IPS DF 4.7 (cell line): ENCODE data around the gene ZMIZ1.

ENCODE experiments used
- DNase-seq: peaks from one replicate; pipeline ENCODE4 v3.0.0-alpha.2; 2013; ENCODE audit warnings: low spot score; ENCODE audit errors: extremely low read depth

Gene ZMIZ1

GRCh38 chr10:79115302-79115701 is 46.5 kb downstream of the ZMIZ1 start:
- DNase-seq: no peak

GRCh38 chr10:79116368-79116767 is 47.6 kb downstream of the ZMIZ1 start:
- DNase-seq: no peak

GRCh38 chr10:79116801-79117723 is 48.3 kb downstream of the ZMIZ1 start:
- DNase-seq: no peak

GRCh38 chr10:79118286-79119202 is 49.8 kb downstream of the ZMIZ1 start:
- no peak for DNase-seq

- no peak for DNase-seq
Observed at GRCh38 chr10:79119306-79119705, 50.5 kb downstream of the ZMIZ1 start.

GRCh38 chr10:79123547-79123963 is 54.8 kb downstream of the ZMIZ1 start:
- no peak for DNase-seq

GRCh38 chr10:79124066-79124465 is 55.3 kb downstream of the ZMIZ1 start:
- no peak for DNase-seq

- no peak for DNase-seq
Observed at GRCh38 chr10:79125092-79125491, 56.3 kb downstream of the ZMIZ1 start.

GRCh38 chr10:79126351-79127080 is 57.8 kb downstream of the ZMIZ1 start:
- DNase-seq: no peak

- no peak for DNase-seq
Observed at GRCh38 chr10:79127151-79127961, 58.6 kb downstream of the ZMIZ1 start.

GRCh38 chr10:79128241-79128922 is 59.6 kb downstream of the ZMIZ1 start:
- no peak for DNase-seq

- DNase-seq: no peak
Observed at GRCh38 chr10:79128923-79129305, 60.1 kb downstream of the ZMIZ1 start.

GRCh38 chr10:79129361-79129997 is 60.7 kb downstream of the ZMIZ1 start:
- DNase-seq: no peak

- DNase-seq: no peak
Observed at GRCh38 chr10:79130255-79130654, 61.5 kb downstream of the ZMIZ1 start.

- no peak for DNase-seq
Observed at GRCh38 chr10:79130846-79131245, 62.1 kb downstream of the ZMIZ1 start.

GRCh38 chr10:79131836-79132631 is 63.3 kb downstream of the ZMIZ1 start:
- no peak for DNase-seq

- no peak for DNase-seq
Observed at GRCh38 chr10:79132681-79133381, 64.1 kb downstream of the ZMIZ1 start.

- no peak for DNase-seq
Observed at GRCh38 chr10:79133416-79133815, 64.7 kb downstream of the ZMIZ1 start.
